NCI-H2107 (cell line): ENCODE measurements around the gene ACTR3C.
"Not testable (repeated sequence)": the region's sequence is repeated elsewhere in the genome, so short reads cannot be mapped to it uniquely, and the experiment has no call there.

Experiments
- DNase-seq: peaks from one replicate; lab custom pipeline; 2025; lab: John Stamatoyannopoulos, UW

Gene ACTR3C

DNA sequence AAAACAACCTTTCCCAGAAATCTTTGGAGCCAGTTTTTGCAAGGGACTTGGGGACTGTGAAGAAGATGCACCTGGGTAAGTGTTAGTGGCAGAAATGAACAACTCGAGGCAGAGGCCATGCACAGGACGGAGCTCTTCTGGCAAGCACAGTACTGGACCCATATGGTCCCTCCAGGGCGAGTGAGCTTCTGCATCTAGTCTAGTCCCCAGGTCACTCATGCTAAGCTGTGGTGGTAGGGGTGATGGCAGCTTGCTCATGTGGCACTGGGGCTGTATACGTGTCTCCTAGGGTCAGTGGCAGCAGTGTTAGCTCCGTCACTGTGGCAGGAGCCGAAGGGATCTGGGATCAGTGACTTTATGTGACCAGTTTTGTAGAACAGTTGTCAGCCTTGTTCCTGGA, 9.5 kb downstream of the ACTR3C start:
- no peak for DNase-seq

DNA sequence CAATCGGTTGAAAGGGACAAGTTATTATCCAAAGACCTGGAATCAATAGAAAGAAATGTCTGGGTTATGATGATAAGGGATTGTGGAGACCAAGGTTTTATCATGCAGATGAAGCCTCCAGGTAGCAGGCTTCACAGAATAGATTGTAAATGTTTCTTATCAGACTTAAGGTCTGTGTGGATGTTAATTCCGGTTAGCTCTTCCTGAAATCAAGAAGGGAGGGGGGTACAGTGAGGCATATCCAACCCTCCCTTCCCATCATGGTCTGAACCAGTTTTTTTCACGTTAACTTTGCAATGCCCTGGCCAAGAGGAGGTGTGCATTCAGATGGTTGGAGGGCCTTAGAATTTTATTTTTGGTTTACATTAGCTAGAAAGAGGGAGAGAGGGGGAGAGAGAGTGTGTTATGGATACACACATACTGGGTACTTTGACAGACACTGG, 10.0 kb downstream of the ACTR3C start:
- DNase-seq = no peak

DNA sequence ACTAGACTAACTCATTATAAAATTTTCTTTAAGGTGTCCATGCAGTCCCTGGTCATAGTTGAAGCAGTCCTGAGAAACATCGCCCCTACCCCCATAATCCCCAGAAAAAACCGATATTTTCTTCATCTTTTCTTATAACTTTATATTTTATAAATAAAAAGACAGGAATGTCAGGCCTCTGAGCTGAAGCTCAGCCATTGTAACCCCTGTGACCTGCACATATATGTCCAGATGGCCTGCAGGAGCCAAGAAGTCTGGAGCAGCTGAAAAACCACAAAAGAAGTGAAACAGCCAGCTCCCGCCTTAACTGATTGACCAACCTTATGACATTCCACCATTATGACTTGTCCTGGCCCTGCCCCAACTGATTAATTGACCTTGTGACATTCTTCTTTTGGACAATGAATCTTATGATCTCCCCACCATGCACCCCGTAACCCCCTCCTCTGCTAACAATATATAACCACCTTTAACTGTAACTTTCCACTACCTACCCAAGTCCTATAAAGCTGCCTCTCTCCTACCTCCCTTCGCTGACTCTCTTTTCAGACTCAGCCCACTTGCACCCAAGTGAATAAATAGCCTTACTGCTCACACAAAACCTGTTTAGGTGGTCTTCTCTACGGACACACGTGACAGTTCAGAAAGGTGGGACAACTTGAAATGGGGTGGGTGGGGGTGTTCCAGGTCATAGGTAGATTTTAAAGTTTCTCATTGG, 10.5 kb downstream of the ACTR3C start:
- DNase-seq = not testable (repeated sequence)

DNA sequence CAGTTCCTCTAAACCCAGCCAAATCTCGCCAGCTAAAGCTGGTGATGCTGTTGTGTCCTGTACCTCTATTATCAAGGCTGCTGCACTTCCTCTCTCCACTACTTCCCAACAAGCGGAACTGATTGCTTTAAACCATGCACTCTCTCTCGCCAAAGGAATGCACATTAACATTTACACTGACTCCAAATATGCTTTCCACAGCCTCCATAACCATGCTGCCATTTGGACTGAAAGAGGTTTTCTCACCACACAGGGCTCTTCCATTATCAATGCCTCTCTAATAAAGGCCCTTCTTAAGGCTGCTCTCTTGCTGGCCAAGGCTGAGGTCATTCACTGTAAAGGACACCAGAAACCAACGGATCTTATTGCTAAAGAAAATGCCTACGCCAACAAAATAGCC, 11.6 kb downstream of the ACTR3C start:
- DNase-seq = no peak

DNA sequence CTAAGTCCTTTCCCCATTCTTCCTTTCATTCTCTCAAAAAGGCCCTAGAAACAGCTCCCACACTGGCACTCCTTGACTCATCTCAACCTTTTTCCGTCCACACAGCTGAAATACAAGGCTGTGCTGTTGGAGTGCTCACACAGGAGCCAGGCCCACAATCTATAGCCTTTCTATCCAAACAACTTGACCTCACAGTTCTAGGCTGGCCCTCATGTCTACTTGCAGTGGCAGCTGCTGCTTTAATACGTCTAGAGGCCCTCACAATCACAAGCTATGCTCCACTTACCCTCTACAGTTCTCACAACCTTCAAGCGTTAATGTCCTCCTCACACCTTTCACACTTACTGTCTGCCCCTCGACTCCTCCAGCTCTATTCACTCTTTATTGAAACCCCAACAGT, 12.2 kb downstream of the ACTR3C start:
- DNase-seq = no peak

DNA sequence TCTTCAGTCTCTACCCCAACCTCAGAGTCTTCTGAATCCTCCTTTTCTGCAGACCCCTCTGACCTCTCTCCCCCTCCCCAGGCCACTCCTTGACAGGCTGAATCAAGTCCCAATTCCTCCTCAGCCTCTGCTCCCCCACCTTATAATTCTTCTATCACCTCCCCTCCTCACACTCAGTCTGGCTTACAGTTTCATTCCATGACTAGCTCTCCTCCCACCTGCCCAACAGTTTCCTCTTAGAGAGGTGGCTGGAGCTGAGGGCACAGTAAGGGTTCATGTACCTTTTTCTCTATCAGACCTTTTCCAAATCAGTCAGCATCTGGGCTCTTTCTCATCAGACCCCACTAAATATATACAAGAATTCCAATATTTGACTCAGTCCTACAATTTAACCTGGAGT, 14.8 kb downstream of the ACTR3C start:
- DNase-seq = no peak

DNA sequence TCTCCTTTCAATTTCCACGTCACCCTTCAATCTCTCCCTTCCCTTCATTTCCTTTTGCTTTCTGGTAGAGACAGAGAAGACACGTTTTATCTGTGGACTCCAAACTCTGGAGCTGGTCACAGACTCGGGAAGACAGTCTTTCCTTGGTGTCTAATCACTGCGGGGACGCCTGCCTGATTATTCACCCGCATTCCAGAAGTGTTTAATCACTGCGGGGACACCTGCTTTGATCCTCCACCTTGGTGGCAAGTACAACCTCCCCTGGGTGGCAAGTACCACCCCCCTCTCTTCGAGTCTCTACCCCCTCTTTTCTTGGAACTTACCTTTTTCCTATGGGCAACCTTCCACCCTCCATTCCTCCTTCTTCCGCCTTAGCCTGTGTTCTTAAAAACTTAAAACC, 15.4 kb downstream of the ACTR3C start:
- no peak for DNase-seq

DNA sequence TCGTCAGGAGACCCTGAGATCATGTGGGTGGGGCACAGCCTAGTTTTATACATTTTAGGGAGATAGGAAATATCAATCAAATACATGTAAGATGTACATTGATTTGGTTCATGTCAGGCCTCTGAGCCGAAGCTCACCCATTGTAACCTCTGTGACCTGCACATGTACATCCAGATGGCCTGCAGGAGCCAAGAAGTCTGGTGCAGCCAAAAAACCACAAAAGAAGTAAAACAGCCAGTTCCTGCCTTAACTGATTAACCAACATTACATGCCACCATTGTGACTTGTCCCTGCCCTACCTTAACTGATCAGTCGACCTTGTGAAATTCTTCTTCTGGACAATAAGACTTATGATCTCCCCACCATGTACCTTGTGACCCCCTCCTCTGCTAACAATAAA, 16.2 kb downstream of the ACTR3C start:
- DNase-seq = no peak

DNA sequence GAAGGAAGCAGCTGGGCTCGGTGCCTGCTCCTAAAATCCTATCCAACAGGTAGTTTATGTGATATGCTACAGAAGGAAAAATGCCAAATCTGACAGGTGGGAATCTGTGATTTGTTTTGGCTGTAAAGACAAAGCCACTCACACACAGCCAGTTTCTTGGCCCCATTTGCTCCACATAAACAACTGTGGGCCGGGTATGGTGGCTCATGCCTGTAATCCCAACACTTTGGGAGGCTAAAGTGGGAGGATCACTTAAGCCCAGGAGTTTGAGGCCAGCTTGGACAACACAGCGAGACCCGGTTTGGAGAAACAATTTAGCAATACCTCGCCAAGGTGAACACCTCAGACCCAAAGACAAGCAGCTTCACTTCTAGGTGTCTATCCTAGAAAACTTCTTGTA, 17.0 kb downstream of the ACTR3C start:
- DNase-seq = not testable (repeated sequence)

DNA sequence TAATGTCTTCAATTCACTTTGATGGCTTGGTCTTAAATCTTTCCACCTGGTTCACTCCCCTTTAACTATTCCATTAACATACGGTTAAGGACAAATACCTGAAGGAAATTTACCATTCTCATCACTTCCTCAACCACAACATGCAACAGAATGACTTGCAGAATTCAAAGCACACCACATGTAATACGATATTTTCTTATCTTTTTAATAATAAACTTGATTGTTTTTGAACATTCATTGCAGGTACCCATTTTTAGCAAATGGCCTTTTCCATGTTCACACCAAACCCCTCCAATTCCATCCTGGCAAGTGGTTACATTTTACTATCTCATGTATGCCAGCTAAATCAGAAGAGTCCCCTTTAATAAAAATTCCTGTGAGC, 17.5 kb downstream of the ACTR3C start:
- not testable (repeated sequence) for DNase-seq

DNA sequence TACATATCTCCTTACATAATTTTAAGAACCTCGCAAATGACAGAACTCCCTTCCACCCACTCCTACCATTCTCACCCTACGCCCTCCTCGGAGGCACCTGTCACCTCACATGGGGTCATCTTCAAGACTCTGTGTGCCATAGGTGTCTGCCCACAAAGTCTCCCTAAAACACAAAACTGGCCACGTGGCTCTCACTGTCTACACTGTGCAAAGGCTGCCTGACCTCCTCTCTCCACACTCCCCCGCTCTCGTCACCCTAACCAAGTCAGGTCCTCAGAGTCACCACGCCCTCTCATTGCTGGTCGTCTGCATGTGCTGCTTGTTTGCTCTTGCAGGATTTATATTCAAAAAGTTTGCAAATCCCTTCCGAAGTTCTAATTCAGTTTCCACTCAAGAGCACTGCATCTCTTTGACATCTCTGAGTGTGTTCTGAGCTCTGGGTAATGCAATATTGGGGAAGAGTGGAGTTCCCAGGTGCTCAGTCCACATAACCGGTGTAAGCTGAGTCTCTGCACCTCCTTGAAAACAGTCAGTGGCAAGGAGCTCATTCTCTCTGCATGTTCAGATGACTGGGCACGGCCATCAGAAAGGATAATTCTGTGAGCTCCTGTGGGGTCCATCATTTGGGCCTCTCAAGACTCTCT, 18.0 kb downstream of the ACTR3C start:
- not testable (repeated sequence) for DNase-seq

DNA sequence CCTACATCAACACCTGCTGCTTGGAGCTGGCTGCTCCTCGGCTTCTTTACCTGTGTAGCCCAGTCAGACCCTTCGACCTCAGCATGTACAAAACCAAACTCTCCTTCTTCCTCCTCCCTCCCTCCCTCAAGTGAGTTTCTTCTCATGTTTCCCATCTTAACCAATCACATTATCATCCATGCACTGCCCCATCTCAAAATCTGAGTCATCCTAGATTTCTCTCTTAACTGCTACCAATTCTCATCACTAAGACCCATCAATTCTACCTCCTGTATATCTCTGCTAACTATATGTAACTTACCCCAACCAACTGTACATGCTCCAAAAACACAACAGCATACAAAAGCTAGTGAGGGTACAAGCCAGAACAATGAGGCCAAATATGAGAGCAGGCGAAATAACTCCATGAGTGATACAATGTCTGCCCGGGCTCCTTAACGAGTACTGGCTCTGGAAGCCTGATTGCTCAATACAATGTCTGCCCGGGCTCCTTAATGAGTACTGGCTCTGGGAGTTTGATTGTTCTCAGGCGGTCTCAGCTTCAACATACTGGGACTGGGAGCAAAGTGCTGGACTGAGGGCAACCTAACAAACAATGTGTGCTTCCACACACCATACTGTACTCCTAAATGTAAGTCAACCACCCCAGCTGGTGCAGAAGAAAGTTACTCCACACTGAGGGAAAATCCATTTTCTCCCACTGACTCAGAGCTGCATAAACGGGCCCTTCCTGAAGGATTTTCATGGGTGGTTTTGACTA, 18.7 kb downstream of the ACTR3C start:
- DNase-seq = not testable (repeated sequence)

DNA sequence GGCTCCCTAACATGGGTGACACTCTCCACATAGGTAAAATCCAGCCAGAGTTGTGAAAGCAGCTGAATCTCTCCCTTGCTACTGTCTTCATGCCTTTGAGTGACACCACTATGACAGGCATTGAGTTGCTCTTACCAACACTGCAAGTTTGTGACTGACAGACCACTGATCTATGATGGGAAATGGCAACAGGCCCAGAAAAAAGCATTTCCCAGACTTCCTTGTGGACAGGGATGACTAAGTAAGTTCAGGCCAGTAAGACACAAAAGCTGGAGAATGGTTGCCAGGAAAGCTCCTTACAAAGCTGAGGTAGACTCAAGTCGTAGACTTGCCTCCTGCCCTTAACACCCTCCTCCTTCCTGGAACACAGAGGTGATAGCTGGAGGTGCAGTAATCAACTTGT, 20.4 kb downstream of the ACTR3C start:
- not testable (repeated sequence) for DNase-seq

DNA sequence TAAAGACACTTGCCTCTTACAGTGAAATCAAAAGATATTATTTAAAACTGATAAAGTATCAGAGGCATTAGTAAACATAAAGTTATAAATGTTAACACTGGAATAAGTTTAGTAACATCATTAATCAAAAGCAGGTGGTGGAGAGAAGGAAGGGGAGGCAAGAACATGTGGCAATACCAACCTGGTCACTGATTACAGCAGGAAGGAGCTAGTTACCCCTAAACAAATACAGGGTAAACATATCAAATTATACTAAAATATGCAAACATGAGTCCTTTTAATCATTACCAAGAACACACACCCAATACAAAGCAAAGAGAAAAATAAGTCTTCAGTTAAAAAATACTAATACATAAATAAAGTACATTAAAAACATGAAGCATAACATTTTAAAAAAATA, 25.4 kb downstream of the ACTR3C start:
- not testable (repeated sequence) for DNase-seq

DNA sequence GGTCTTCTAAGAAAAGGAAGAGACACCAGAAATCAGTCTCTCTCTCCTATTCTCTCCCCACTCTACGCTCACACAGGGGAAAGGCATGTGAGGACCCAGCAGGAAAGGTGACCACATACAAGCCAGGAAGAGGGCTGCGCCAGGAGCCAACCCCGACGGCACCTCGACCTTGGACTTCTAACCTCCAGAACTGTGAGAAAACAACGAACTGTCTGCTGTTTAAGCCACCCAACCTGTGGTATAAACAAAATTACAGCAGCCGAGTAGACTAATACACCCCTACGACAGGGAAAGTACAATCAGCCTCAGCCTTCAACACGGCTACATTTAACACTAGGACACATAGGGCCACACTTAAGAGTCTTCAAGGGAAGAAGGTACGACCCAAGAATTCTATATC, 26.5 kb downstream of the ACTR3C start:
- DNase-seq = not testable (repeated sequence)

DNA sequence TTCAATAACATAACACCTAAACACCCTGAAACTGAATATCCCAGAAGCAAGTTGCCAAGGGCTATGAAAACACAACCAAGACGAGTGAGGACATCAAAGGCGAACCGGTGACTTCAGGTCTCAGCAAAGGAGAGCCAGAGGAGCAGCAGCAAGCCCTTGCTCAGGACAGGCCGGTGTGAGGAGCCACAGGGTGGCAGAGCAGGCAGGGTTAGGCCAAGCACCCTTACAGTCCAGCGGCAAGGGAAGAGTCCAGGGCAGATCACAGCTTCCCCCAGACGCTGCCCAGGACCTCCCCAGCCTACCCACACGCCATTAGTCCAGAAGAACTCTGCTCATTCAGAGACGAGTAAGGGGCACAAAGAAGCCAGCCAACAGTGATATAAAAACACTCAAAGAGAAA, 27.7 kb downstream of the ACTR3C start:
- not testable (repeated sequence) for DNase-seq

DNA sequence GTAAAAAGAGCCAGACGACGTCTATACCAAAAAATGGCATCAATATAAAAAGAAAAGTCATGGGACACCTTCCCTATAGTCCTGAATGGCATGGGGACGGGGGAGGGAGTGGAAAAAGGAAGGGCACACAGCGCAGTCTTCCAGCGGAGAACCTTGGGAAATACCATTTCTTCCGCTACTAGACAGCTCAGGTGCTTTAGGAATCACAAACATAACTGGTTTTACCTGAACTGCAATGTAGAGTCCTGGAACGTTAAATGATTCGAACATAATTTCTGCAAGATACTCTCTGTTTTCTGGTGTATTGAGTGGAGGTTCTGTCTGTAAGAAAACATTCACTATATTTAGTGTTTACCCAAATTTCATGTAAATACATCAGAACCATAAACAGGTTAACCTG, 28.3 kb downstream of the ACTR3C start:
- not testable (repeated sequence) for DNase-seq

DNA sequence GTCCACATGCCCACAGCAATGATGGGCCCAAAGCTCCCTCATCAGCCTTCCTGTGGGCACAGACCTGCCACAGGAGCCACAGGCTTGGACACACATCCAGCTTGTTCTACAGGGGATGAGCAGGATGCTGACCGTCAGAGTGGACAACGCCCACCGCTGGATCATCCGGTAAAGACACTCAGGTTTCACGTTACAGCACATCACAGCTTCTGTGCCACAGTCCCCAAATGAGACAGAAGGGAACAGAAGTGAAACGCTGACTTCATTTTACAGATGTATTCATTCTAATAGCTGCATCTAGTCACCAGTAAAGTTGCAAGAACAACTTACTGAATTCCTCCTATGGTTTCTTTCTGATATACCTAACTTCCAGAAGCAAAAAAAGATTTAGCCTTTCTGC, 33.0 kb downstream of the ACTR3C start:
- DNase-seq = not testable (repeated sequence)

DNA sequence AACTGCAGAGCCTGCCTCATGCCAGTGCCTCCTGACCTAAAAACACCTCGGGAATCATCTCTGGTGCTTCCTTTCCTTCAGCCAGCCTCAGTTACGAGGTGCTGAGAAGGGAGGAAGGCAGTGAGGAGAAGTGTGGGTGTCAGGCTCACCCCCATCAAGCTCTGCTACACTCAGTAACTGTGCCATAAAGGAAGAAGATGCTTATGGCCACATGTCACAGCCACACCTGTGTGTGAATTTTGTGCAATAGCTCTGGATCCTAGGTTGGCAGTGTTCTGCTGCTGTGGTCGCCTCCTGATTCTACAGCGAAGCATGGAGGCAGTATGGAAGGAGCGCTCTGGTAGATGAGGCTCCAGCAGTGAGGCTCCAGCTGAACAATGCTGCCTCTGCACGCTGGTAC, 34.5 kb downstream of the ACTR3C start:
- DNase-seq = not testable (repeated sequence)

DNA sequence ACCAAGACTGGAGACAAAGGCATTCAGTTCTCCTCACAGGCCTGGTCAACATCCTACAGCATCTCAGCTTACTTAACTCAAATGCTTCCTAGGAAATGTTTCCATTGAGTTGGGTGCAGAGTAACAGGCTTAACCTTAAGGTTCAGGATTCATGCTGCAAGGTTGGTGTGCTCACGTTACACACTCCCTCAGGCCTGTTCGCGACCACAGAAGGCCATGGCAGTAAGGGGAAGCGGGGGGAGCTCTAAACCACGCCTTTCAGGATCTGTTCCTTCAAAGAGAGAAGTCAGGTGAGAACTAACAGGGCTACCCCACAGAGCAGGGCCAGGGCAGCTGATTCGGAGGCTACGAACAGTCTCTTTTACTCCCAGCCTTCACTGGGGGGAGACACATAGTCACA, 35.5 kb downstream of the ACTR3C start:
- not testable (repeated sequence) for DNase-seq

DNA sequence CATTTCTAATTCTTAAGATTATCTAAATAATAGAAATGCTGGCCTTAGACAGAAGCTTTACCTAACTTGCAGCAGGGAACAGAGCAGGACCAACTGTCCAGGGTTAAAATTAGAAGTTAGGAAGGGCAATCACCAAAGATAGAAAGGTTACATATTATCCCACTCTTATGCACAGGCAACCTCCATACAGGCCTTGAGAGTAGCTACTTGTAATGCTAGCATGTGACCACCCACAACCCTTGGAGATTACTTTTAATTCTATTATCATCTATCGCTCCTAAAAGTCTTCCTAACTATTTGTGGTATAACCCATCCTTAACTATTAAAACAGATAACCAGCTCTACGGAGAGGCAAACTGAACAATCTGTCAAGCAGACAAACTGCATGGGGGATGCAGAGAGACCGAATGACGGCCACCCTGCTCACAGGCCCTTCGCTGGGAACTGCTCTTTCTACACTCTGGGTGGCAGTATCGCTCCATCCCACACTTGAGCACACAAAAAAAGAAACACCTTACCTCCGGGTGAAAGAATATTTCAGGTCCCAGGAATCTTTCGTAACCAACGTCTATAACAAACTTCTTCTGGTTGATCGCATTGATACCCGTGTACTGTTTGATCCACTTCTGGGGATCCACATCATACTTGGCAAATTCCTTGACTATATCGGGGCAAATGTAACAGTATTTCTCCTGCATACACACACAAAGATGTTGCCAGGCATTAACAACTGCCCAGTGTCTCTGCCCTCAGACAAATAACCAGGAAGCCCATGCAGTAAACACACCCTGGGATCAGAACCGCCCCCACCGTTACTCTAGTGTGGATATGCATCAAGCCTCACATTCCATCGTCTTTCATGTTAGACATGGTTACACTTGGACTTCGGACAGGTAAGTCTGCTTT, 37.2 kb downstream of the ACTR3C start:
- DNase-seq = not testable (repeated sequence)

DNA sequence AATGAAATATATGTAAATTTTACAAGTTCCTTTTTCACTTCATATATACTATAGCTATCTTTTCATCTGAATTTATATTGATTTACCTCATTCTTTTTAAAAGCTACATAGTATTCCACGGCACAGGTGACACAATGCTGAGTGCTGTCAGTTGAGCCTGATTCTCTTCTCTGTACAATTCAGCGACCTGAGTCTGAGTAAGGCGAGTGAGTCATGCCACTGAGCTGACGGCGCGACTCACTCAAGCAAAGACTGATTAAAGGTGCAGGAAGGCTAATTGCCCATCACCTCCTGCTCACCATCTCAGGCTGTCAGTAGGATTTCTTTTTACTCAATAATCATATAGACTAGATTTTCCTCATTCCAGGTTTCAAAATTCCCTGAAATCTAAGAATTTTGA, 39.7 kb downstream of the ACTR3C start:
- DNase-seq = not testable (repeated sequence)
